ENCODE results near the gene AUTS2. TPM values are rescaled to one million over a fixed set of nuclear protein-coding genes. Genes with fewer than 3 reads are reported as not detected.

The AUTS2 gene
- polyA plus RNA-seq, 3 donors: 0.08 to 0.35 TPM; not detected in 1

GRCh38 chr7:70306173-70306572 is 707.9 kb downstream of the AUTS2 start:
- no peaks in the 10 kb centered on the region for H3K36me3 ChIP-seq (replicated peaks in 1 of 2; ENCODE audit: control insufficient read depth in 1 of 2, insufficient read depth in 2 of 2, low read length in 2 of 2)

DNA sequence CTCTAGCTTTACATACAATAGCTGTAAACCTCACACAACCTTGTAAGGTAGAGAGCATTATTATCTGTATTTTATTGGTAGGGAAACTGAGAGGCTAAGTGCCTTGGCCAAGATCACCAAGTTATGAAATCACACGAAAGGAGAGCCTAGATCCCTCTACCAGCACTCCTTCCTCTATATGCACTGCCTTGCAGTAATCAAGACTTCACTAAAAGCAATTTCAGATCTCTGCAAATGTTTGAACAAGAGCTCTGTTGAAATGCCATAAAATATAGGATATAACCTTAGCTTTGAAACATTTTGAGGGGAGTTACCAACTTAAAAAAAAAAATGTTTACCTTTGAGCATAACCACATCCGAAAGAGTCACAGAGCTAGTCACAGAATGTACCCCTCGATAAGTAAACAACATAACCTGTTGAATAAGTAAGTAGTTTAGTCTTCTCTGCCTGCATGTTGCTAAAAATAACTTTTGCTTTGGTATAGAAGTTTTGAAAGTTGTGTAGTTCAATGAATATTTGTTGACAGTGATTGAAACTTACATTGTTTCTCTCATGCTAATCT is 709.4 kb downstream of the AUTS2 start:
- Mint-ChIP-seq H3K4me1 (no peaks in the 10 kb centered on the region), H3K27me3 (ENCODE audit: low read depth in 3 of 3) (no peaks in the 10 kb centered on the region), H3K27ac (no peak overlapping the region), H3K9me3 (peaks cover 0 to 11% (median 3%) of the 10 kb centered on the region in 7 donors), H3K36me3 (no peaks in the 10 kb centered on the region), H3K4me3 (no peak overlapping the region)
- Histone ChIP-seq H3K27me3 (ENCODE audit: control insufficient read depth in 2 of 2, insufficient read depth in 2 of 2, low read length in 2 of 2) (no peaks in the 10 kb centered on the region), H3K9me3 (replicated peaks in 1 of 2; ENCODE audit: control insufficient read depth in 1 of 2, insufficient read depth in 1 of 2, low read length in 2 of 2) (no peaks in the 10 kb centered on the region), H3K36me3 (replicated peaks in 1 of 2; ENCODE audit: control insufficient read depth in 1 of 2, insufficient read depth in 2 of 2, low read length in 2 of 2) (no peaks in the 10 kb centered on the region), H2AFZ (ENCODE audit: insufficient read depth, low read depth, low read length, poor library complexity, severe bottlenecking) (no peak overlapping the region), H3K4me3 (replicated peaks in 1 of 3; ENCODE audit: low read depth in 2 of 3, low read length in 3 of 3) (no peak overlapping the region), H3K9ac (ENCODE audit: insufficient read depth, low read length, poor library complexity, severe bottlenecking) (no peak overlapping the region), H3K4me2 (replicated peaks; ENCODE audit: extremely low read depth, low read length, poor library complexity, severe bottlenecking) (no peak overlapping the region), H3K79me2 (ENCODE audit: insufficient read depth, low read length) (no peaks in the 10 kb centered on the region), H3K27ac (ENCODE audit: low read depth in 1 of 2, low read length in 2 of 2) (no peak overlapping the region), H3K4me1 (ENCODE audit: control insufficient read depth in 1 of 2, insufficient read depth in 2 of 2, low read length in 2 of 2) (no peaks in the 10 kb centered on the region), H4K20me1 (ENCODE audit: insufficient read depth, low read length) (no peaks in the 10 kb centered on the region)
- intact Hi-C loops (cut with micrococcal nuclease): no loop called here
- DNase-seq: no peak
- no CpG with 5 or more reads among the region's 3 CpGs for WGBS (ENCODE audit: insufficient coverage)
- TF ChIP-seq, protein P1, sequence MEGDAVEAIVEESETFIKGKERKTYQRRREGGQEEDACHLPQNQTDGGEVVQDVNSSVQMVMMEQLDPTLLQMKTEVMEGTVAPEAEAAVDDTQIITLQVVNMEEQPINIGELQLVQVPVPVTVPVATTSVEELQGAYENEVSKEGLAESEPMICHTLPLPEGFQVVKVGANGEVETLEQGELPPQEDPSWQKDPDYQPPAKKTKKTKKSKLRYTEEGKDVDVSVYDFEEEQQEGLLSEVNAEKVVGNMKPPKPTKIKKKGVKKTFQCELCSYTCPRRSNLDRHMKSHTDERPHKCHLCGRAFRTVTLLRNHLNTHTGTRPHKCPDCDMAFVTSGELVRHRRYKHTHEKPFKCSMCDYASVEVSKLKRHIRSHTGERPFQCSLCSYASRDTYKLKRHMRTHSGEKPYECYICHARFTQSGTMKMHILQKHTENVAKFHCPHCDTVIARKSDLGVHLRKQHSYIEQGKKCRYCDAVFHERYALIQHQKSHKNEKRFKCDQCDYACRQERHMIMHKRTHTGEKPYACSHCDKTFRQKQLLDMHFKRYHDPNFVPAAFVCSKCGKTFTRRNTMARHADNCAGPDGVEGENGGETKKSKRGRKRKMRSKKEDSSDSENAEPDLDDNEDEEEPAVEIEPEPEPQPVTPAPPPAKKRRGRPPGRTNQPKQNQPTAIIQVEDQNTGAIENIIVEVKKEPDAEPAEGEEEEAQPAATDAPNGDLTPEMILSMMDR (IDR thresholded peaks at IDR 0.05): no peak

More at GRCh38 chr7:70306173-70306572, 707.9 kb downstream of the AUTS2 start:
- intact Hi-C loops (cut with micrococcal nuclease): no loop called here
- Histone ChIP-seq H2AFZ (ENCODE audit: insufficient read depth, low read depth, low read length, poor library complexity, severe bottlenecking) (no peak overlapping the region), H3K4me2 (replicated peaks; ENCODE audit: extremely low read depth, low read length, poor library complexity, severe bottlenecking) (no peak overlapping the region), H3K9ac (ENCODE audit: insufficient read depth, low read length, poor library complexity, severe bottlenecking) (no peak overlapping the region), H3K4me1 (ENCODE audit: control insufficient read depth in 1 of 2, insufficient read depth in 2 of 2, low read length in 2 of 2) (no peaks in the 10 kb centered on the region), H3K79me2 (ENCODE audit: insufficient read depth, low read length) (no peaks in the 10 kb centered on the region), H4K20me1 (ENCODE audit: insufficient read depth, low read length) (no peaks in the 10 kb centered on the region), H3K27ac (ENCODE audit: low read depth in 1 of 2, low read length in 2 of 2) (no peak overlapping the region), H3K9me3 (replicated peaks in 1 of 2; ENCODE audit: control insufficient read depth in 1 of 2, insufficient read depth in 1 of 2, low read length in 2 of 2) (no peaks in the 10 kb centered on the region), H3K27me3 (ENCODE audit: control insufficient read depth in 2 of 2, insufficient read depth in 2 of 2, low read length in 2 of 2) (no peaks in the 10 kb centered on the region), H3K4me3 (replicated peaks in 1 of 3; ENCODE audit: low read depth in 2 of 3, low read length in 3 of 3) (no peak overlapping the region)
- TF ChIP-seq, protein P1 (IDR thresholded peaks at IDR 0.05): no peak
- no peaks in the 10 kb centered on the region for H3K4me1 Mint-ChIP-seq
- no peaks in the 10 kb centered on the region for H3K36me3 Mint-ChIP-seq
- H3K27ac Mint-ChIP-seq: no peak overlapping the region
- peaks cover 0 to 9% (median 2%) of the 10 kb centered on the region in 7 donors for H3K9me3 Mint-ChIP-seq
- no peak overlapping the region for H3K4me3 Mint-ChIP-seq
- no peaks in the 10 kb centered on the region for H3K27me3 Mint-ChIP-seq (ENCODE audit: low read depth in 3 of 3)
- DNase-seq: no peak
- 100% methylated on average over 1 of the region's 2 CpGs for WGBS (ENCODE audit: insufficient coverage)

Measured in CD14-positive monocyte (primary cell).